GM21515 (cell line): Measurements from ENCODE around the gene SLC6A3.

ENCODE experiments used
- ATAC-seq: cut with Tn5 transposase; IDR thresholded peaks from one replicate; pipeline ENCODE4 v1.9.1; 2021; ENCODE audit not compliant: unreplicated experiment

The SLC6A3 gene

DNA sequence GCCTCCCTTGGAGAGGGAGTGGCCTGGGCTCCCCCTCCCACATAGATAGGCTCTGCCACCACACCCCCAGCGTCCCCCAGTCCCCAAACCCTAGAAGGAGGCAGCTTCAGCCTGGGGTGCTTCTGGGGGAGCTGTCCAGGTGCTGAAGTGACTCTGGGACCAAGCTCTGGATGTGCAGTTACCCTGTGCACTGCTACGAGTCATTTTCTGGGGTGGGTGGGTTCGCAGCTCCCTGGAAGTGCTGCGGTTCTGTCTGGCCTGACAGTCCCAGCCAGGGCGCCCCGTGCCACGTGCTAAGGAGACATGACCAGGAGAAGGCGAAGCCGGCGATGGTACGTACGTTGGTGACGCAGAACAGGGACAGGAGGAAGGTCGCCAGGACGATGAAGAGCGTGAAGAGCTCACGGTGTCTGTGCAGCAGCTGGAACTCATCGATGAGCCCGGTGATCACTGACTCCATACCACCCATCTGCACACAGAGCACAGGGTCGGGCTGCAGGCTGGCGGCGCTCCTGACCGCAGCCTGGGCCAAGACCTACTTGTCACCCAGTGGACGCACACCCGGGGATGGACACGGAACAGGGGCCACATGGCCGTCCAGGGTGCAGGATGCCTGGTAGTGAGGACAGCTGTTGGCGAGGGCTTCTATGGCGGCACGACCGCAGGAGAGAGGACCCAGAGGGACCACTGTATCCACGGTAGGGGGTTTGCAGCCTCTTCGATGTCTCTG, 35.7 kb downstream of the SLC6A3 start:
- no peak for ATAC-seq

DNA sequence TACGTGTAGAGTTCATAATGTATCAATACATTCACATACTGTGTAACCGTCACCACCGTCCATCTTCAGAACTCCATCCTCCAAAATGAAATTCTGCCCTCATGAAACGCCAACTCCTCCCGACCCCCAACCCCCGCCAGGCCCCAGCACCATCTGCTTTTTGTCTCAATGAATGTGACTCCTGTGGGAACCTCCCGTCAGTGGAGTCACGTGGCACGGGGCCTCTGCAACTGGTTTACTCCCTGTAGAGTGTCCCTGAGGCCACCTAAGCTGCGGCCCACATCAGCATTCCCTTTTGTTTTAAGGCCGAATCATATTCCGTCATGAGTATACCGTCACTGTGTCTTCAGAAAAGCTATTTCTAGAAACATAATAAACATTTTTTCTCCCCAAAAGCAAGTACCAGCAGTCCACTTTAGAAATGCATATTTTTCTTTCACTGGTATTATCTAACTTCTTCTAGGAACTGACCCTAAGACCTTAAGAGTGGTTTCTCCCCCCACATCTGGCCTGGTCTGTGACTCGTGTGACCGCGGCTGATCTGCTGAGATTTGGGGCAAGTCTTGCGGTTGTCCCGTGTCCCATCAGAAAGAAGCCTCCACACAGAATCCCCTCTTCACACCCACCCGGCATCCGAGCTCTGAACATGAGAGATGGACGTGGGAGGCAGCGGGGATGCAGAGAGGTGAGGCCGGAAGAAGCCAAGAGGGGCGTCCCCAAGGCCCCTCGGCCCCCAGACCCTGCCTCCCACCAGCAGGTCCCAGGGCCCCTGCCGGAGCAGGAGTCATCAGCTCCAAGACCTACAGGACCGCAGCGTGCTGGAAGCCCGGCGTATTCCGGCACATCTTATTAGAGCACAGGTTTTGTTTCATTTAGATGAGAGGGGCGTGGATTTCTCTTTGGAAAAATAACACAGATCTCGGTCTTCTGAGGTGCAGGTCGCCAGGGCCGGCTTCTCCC, 38.3 kb downstream of the SLC6A3 start:
- ATAC-seq = no peak

DNA sequence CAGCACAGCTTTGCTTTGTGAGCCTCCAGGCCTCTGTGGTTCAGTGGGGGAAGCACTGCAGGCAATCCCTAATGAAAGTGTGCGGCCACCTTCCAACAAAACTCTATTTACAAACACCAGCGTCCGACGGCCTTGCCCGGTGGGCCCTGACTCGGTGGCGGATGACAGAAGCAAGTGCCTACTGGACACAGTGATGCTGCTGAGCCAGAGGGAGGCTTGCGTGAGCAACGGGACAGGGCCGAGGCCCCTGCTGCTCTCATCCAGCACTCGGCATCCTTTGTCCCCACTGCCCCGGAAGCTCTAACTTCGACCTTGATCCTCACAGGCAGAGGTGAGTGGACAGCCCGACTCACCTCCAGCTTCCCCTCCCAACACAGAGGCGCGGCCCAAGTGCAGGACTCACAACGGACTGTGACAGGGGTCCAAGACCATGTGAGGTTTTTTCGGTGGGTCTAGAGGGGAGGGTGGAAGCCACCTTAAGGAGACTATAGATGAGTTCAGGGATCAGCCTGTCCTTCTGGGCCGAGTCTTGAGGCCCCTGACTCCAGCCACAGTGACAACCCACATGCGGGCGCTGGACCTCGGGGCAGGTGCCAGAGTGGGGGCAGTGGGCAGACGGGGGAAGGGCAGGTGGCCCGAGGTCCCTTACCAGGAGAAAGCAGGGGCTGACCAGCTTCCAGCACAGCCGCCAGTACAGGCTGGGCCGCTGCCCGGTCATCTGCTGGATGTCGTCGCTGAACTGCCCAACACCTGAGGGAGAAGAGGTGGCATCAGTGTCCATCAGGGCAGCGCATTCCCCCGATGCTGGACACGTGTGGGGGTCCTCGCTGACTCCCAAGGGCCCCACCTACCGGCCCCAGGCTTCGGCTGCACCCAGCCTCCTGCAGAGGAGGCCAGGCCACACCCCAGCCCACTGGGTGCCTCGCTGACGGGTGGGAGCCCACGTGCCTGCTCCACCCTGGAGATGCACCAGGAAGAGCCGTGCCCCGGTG, 39.4 kb downstream of the SLC6A3 start:
- no peak for ATAC-seq

DNA sequence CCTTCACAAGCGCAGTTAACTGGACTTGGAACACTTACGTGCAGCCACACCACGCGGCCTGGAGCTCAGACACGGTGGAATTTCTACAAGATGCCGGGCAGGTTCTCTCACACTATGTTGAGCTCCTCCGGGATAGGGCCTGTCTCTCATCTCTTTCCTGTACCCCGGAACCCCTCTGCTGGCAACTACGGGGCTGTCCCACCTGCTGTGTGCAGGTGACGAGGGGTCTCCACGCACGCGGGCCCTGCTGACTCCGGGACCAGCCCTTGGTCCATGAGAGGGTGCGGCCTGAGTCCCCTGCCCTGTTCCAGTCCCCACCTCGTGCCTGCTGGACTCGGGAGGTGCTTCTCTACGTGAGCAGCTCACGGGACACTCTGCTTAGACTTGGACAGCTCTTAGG, 40.1 kb downstream of the SLC6A3 start:
- no peak for ATAC-seq

DNA sequence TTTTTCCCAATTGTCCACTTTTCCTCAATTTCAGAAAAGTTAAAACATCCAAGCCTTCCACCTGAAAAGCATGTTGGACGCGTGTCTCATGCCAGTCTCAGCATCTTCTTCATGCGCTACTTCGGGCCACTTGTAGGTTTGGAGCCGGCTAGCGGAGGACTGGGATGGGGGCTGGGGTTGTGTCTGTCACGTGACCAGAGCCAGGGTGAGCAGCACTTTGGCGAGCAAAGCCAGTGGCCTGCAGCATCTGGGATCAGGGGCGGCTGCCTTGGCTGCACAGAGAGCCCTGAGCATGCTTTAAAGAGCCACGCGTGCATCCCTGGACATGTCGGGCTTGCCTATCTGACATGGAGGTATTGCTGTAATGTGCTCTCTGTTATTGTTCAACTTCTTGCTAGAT, 41.2 kb downstream of the SLC6A3 start:
- no peak for ATAC-seq

DNA sequence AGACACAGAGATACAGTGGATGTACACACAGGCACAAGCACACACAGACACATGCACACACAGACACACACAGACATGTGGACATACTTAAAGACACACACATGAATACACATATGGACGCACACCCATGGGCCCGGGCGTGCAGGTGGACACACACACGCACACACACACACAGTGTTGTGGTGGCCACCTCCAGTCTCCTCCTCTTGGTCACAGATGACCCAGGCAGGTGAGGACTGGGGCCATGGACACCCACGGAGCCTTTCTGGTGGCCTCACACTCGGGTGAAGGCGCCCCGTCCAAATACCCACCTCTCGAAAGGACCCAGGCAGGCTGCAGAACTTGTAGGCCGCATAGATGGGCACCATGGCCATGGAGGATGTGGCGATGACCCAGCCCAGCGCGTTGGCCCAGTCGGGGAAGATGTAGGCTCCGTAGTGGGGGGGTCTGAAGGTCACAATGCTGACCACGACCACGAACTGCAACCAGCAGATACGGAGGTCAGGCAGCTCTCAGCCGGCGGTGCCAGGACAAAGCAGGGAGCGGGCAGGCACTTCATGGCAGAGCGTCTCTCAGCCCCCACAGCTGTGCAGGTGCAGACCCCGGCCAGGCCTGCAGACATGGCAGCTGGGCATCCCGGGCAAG, 42.5 kb downstream of the SLC6A3 start:
- ATAC-seq = no peak

DNA sequence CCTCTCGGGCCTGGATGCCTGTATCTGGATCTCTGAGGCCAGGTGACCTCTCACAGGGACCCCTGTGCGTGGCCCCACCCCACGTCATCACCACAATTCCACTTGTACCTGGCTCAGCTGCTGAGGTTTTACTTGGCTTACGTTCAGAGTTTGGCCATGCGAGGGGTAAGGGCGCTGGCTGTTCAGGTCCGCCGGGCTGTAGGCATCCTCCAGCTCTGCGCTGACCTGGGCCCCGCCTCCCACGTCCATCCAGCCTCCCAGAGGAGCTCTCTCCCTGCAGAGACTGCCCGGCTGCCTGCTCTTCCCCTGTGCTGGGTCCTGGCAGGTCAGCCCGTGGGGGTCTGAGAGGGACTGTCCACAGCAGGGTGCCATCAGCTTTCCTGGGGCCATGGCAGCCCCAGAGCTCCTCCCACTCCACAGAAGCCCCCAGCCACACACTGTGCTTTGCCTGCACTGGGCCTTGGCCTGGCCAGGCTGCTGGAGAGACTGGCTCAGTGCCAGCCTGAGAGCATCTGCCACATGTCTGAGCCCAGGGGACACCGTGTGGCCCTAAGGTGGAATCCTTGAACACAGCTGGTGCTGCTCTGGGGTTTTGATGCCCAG, 43.6 kb downstream of the SLC6A3 start:
- no peak for ATAC-seq

DNA sequence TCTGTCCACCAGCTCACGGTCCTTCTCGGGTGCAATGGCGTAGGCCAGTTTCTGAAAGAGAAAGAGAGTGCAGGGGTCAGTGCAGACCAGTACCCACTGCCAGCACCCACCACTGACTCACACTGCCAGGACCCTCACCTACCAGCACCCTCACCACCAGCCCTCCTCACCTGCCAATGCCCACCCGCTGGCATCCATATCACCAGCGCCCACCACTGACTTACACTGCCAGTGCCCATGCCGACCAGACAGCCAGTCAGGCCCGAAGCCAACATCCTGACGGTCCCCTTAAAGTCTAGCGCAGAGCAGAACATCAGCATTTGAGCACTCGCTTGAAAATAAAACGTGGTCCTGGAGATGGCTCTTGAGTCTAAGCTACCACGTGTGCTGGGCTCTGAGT, 44.3 kb downstream of the SLC6A3 start:
- no peak for ATAC-seq

DNA sequence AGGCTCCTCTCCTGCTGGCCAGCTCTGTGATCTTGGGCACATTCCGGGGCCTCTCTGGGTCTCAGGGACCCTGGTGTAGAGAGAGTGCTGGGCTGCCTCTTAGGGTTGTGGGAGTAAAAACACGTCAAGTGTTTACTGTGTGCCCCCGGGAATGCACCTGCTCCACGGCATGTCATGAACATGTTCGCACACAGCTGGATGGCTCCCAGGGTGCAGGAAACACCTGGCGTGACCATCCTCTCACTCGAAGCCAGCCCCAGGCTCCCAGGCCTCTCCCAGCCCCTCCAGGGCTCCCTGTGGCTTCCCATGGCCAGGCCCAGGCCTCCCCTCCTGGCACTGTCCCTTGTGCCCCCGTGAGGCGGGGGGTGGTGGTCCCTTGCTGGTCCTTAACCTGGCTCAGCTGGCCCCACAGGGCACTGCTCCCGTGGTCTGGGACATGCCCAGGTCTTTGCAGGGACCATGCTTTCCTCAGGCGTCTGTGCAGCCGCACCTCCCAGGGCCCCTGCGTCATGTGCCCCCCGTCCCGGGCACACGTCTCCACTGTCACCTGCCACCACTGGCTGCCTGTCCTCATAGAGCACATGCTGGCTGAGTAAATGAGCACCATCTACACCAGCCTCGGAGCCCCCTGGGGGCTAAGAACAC, 44.9 kb downstream of the SLC6A3 start:
- no peak for ATAC-seq

DNA sequence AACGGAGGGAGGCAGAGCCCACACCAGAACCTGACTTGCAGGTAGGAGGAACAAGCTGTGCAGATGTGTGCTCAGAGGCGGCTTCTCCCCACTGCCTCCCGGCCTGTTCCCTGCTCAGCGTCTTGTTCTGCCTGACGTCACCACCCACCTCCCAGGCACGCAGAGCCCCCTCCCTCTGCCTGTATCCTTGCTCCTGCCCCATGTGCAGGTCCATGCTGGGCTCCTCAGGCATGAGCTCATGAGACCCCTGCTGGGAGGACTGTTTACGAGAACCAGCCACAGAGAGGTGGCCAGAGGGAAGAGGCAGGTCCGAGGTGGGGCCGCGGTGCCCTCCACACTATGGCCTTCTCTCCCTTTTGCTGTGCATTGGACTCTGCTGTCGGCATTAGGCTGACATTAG, 45.5 kb downstream of the SLC6A3 start:
- ATAC-seq = no peak

DNA sequence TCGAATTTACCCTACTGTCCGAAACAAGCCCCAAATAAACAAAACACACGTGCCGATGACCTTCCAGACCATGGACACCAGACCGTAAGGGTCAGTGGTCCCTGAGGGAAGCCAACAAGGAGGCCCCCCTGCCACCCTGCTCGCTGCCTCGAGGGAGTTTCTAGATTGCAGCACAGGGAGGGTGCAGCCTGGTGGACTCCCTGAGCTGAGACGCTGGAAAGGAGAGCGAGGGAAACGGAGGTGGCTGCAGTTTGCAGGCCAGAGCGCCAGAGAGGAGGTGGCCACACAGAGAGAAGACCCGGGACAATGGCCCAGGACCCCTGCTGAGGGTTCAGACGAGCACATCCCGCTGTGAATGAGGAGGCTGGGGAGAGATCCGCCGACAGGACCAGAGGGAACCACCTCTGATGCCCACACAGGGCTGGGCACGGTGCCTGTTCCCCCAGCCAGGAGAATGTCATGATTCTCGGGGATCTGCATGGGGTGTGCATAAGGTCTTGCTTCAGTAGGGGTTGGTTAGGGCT, 48.9 kb downstream of the SLC6A3 start:
- no peak for ATAC-seq

DNA sequence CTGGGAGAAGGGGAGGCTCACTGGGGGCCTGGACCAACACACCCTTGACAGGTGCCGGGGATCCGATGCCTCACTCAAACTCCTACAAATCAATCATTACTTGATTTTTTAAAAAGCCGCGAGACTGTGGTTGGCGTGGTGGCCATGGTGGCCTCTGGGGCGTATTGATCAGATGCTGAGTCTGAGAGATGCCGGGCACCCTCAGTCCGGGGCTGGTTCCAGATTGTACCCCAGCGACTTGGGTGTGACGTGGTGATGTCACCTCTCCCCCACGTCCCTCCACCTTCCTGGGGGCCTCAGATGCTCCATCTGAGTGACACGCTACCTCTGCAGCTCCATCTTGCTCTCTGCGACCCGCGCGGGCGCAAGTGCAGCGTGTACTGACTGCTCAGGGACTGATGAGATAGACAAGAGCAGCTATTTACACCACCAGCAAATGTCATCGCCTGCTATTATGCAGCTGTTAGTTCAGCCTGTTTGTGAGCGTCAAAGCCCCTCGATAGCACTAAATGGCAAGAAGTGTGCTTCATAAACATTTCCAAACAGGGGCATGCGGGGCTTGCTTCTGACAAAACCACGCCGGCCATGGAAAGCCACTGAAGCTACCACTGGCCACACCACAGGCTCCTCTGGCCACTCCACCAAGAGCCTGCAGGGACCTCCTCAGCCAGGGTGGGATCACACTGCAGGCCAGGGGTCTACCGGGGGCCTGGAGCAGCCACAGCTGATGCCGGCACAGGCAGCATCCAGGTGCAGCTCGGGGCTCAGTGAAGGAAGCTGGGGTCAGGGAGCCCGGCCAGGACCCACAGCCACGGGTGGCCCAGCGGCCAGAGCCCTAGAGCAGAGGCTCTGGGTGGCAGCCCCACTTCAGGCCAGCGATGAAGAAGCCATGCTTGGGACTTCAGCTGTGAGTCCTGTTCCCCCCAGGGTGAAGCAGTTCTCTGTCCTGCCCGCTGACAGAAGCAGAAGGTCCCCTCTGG, 50.1 kb downstream of the SLC6A3 start:
- ATAC-seq = no peak

DNA sequence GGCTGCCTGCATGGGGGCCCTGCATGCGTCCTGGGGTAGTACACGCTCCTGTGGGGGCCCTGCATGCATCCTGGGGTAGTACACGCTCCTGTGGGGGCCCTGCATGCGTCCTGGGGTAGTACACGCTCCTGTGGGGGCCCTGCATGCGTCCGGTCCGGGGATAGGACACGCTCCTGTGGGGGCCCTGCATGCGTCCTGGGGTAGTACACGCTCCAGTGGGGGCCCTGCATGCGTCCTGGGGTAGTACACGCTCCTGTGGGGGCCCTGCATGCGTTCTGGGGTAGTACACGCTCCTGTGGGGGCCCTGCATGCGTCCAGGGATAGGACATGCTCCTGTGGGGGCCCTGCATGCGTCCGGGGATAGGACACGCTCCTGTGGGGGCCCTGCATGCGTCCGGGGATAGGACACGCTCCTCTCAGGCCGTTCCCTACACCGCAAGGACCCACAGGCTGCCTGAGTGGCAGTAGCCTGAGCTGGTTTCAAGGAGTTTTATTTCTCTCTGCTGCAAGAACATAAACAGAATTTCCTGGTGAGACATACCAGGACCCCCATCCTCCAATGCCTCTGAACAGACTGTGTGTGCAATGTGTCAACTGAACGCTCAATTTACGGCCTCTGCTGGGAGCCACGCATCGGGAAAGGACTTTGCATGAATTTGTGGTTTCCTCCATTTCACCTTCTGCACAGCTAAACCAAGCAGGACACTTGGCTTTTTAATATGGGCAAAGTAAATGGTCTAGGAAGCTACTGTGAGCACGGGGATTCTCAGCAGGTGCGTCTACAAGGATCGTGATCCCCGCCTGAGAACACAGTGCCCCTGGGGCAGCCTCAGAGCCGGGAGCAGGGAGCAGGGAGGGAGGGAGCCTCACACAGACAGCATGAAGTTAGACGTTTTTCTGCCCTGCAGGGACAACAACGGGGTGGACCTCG, 51.4 kb downstream of the SLC6A3 start:
- no peak for ATAC-seq

DNA sequence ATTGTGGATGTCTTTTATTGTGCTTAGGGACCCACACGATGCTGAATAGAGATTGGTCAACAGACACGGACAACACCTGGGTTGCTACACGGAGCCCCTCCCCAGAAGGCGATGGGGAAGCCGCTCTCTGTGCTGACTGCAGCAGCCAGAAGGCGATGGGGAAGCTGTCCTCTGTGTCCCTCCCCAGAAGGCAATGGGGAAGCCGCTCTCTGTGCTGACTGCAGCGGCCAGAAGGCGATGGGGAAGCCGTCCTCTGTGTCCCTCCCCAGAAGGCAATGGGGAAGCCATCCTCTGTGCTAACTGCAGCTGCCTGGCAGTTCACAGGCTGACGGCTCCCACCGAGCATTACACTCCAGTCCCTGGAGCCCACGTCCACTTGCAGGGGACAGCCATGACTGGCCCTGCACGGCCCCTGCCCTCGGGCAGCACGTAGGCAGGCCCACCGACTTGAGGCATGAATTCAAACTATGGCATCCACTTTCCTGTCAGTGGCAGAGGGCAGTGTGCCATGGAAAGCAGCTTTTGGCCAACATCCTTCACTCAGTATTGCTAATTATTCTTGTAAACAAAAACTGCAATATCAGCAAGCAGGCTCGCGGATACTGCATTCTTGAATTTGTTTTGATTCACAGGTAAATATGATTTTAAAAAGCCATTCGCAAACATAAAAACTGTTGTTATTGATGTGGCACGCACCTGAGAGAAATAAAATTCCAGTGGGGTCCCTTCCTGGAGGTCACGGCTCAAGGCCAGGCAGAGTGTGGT, 52.3 kb downstream of the SLC6A3 start:
- no peak for ATAC-seq

DNA sequence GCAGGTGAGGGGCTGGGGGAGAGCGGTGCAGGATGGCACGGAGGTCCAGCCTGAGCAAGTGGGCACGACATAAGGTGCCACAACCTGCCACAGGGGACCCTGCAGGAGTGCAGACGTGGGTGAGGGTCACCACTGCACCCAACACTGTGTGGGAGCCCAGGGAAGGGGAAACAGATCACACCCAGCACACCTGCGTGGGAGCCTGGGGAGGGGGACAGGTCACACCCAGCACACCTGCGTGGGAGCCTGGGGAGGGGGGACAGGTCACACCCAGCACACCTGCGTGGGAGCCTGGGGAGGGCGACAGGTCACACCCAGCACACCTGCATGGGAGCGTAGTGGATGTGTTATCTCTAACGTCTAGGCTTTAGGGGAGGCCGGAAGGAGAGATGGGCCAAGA, 53.0 kb downstream of the SLC6A3 start:
- no peak for ATAC-seq

DNA sequence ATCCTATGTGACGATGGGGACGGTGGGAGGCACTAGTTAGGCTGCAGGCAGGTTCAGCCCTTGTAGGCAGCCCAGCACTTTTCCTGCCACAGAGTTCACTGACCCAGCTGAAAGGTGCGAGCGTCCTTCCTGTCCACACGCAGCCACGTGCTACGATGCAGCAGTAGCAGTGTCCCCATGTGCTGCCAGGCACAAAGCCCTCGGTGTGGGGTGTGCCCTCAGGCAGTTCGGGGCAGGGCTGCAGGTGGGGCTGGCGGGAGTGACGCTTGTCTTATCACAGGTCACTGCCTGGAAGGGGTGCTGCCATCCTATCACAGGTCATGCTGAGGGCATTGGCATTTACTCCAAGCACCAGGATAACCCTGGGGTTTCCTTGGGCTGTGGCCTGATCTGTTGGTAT, 53.5 kb downstream of the SLC6A3 start:
- ATAC-seq = no peak
